ENCODE data around the gene LUC7L. TPM values are rescaled to one million over a fixed set of nuclear protein-coding genes. Genes with fewer than 3 reads are reported as not detected.
A peak's percentile ranks its signal among the peaks of the same experiment; 100 is the strongest.
"Not testable (repeated sequence)": the region's sequence is repeated elsewhere in the genome, so short reads cannot be mapped to it uniquely, and the experiment has no call there.

LUC7L gene
- polyA plus RNA-seq, 1 donor (not counting 4 experiments of a cell fraction or from before 2014, with no cell fraction given), result 31.0 TPM

DNA sequence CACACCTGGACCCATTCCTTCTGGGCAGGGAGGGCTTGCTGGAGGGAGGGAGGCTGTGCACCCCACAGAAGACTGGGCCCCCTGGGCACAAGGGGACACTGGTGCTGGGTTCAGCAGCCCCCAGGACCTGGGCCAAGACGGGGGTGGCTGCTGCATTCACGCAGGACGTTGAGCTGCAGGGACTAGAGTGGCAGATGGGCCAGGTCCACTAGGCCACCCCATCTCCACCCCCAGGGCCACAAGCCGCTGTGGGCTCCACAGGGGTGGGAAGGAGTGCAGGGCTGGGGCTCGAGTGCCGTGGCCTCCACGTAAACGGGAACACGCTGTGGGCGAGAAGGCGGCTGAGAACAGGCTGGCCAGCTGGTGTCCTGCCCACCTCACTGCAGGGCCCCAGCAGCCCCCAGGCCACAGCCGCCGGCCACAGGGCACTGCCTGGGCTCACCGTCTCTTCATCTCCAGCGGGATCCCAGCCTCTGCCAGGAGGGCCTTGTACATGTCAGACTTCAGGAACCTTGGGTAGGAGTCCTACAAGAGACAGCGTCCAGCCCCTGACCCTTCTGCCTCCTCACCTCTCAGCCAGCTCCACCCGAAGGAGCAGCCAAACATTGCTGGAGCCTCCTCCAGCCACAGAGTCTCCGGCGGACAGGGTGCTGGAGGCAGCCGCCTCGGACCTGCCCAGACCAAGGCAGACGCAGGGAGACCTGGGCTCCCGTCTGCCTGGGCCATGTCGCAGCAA lies 40.0 kb upstream of the LUC7L start:
- Histone ChIP-seq H3K4me2 (ENCODE audit: control insufficient read depth, extremely low read depth, insufficient read depth, low read depth, low read length) (no peak overlapping the region), H3K27me3 (ENCODE audit: control insufficient read depth, extremely low read depth, insufficient read depth, low read length) (peaks cover 18% of the 10 kb centered on the region), H3K9me1 (ENCODE audit: control insufficient read depth, extremely low read depth, insufficient read depth, low read length) (no peaks in the 10 kb centered on the region), H3K9me3 (ENCODE audit: control insufficient read depth, low read depth, low read length) (no peaks in the 10 kb centered on the region), H2AFZ (ENCODE audit: control insufficient read depth, low read length) (no peak overlapping the region), H3K9ac (ENCODE audit: control insufficient read depth, extremely low read depth, insufficient read depth, low read length) (no peak overlapping the region), H3K4me1 (ENCODE audit: control insufficient read depth, extremely low read depth, insufficient read depth, low read length) (peaks cover 15% of the 10 kb centered on the region), H3K27ac (ENCODE audit: control insufficient read depth, insufficient read depth, low read length) (no peak overlapping the region), H4K20me1 (ENCODE audit: control insufficient read depth, extremely low read depth, insufficient read depth, low read length) (no peaks in the 10 kb centered on the region), H3K36me3 (ENCODE audit: control insufficient read depth in 2 of 2, extremely low read depth in 1 of 2, insufficient read depth in 2 of 2, low read length in 2 of 2) (no peaks in the 10 kb centered on the region), H3K79me2 (ENCODE audit: control insufficient read depth, insufficient read depth, low read length) (no peaks in the 10 kb centered on the region), H3K4me3 (ENCODE audit: control insufficient read depth in 2 of 3, extremely low read depth in 1 of 3, insufficient read depth in 2 of 3, low read depth in 1 of 3, low read length in 3 of 3) (no peak overlapping the region)
- dilution Hi-C loops (cut with MboI; ENCODE audit: extremely low pct_ligation_motif_present, low sequenced_read_pairs), result no loop called here
- TF ChIP-seq, protein P1, sequence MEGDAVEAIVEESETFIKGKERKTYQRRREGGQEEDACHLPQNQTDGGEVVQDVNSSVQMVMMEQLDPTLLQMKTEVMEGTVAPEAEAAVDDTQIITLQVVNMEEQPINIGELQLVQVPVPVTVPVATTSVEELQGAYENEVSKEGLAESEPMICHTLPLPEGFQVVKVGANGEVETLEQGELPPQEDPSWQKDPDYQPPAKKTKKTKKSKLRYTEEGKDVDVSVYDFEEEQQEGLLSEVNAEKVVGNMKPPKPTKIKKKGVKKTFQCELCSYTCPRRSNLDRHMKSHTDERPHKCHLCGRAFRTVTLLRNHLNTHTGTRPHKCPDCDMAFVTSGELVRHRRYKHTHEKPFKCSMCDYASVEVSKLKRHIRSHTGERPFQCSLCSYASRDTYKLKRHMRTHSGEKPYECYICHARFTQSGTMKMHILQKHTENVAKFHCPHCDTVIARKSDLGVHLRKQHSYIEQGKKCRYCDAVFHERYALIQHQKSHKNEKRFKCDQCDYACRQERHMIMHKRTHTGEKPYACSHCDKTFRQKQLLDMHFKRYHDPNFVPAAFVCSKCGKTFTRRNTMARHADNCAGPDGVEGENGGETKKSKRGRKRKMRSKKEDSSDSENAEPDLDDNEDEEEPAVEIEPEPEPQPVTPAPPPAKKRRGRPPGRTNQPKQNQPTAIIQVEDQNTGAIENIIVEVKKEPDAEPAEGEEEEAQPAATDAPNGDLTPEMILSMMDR (optimal IDR thresholded peaks at IDR 0.05 in 1 of 3, IDR thresholded peaks at IDR 0.05 in 1 of 3, conservative IDR thresholded peaks at IDR 0.05 in 1 of 3; ENCODE audit: extremely low read depth in 1 of 3, insufficient read depth in 2 of 3, low read length in 3 of 3), result no peak
- TF ChIP-seq EZH2 (IDR thresholded peaks at IDR 0.05; ENCODE audit: low read length), result no peak
- no peak for DNase-seq (ENCODE audit: low read depth, low spot score)
- no peak for FAIRE-seq

DNA sequence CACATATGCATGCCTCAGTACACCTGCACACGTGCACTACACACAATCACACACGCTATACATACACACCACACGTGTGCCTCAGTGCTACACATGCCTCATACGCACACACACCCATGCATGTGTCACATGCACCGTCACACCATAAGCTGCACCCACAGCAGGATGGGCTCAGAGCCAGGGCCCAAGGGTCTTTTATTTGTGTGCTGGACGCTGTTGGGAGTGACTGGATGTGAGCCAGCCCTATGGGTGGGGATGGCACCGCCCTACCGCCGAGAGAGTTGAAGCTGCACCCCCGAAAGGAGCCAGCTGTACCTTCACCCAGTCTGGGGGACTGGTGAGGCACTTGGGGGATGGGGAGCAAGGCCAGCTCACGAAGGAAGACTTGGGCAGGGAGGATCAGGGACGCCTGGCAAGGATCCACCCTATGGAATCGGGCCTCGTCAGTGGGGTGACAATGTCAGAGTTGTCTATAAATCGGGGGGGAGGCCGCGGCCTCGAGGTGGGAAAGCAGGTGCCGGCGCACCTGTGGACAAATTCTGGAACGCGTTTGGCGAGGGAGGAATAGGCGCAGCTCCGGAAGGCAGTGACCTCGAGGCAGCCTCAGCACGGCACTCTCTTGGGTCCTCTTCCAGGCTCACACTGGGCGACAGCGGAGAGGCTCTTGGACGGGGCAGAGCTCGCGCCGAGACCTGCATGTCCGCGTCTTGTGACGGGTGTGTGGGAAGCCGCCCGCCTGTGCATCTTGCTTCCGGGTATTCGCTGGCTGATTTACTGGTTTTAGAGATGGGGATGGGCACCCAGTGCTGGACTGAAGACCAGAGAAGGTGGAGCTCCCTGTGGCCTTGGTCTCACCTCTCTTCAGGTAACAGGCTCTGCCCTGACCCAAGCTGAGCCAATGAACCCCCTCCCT lies 39.1 kb upstream of the LUC7L start:
- Histone ChIP-seq H3K27me3 (ENCODE audit: control insufficient read depth, extremely low read depth, insufficient read depth, low read length) (peaks cover 15% of the 10 kb centered on the region), H3K9me1 (ENCODE audit: control insufficient read depth, extremely low read depth, insufficient read depth, low read length) (no peaks in the 10 kb centered on the region), H3K4me1 (ENCODE audit: control insufficient read depth, extremely low read depth, insufficient read depth, low read length) (peaks cover 15% of the 10 kb centered on the region), H3K4me3 (ENCODE audit: control insufficient read depth in 2 of 3, extremely low read depth in 1 of 3, insufficient read depth in 2 of 3, low read depth in 1 of 3, low read length in 3 of 3) (peak overlapping the region in 1 of 3 experiments; percentile 26), H3K4me2 (ENCODE audit: control insufficient read depth, extremely low read depth, insufficient read depth, low read depth, low read length) (no peak overlapping the region), H3K27ac (ENCODE audit: control insufficient read depth, insufficient read depth, low read length) (no peak overlapping the region), H4K20me1 (ENCODE audit: control insufficient read depth, extremely low read depth, insufficient read depth, low read length) (no peaks in the 10 kb centered on the region), H3K9me3 (ENCODE audit: control insufficient read depth, low read depth, low read length) (no peaks in the 10 kb centered on the region), H2AFZ (ENCODE audit: control insufficient read depth, low read length) (peak overlapping the region; percentile 37), H3K9ac (ENCODE audit: control insufficient read depth, extremely low read depth, insufficient read depth, low read length) (no peak overlapping the region), H3K79me2 (ENCODE audit: control insufficient read depth, insufficient read depth, low read length) (no peaks in the 10 kb centered on the region), H3K36me3 (ENCODE audit: control insufficient read depth in 2 of 2, extremely low read depth in 1 of 2, insufficient read depth in 2 of 2, low read length in 2 of 2) (no peaks in the 10 kb centered on the region)
- TF ChIP-seq EZH2 (IDR thresholded peaks at IDR 0.05; ENCODE audit: low read length), result no peak
- TF ChIP-seq, protein P1 (optimal IDR thresholded peaks at IDR 0.05 in 1 of 3, IDR thresholded peaks at IDR 0.05 in 1 of 3, conservative IDR thresholded peaks at IDR 0.05 in 1 of 3; ENCODE audit: extremely low read depth in 1 of 3, insufficient read depth in 2 of 3, low read length in 3 of 3), result no peak
- no peak for DNase-seq (ENCODE audit: low read depth, low spot score)
- no peak for FAIRE-seq
- dilution Hi-C loops (cut with MboI; ENCODE audit: extremely low pct_ligation_motif_present, low sequenced_read_pairs), result no loop called here

DNA sequence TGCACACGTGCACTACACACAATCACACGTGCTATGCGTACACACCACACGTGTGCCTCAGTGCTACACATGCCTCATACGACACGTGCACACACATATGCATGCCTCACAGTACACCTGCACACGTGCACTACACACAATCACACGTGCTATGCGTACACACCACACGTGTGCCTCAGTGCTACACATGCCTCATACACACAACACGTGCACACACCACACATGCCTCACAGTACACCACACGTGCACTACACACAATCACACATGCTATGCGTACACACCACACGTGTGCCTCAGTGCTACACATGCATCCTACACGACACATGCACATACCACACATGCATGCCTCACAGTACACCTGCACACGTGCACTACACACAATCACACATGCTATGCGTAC lies 38.3 kb upstream of the LUC7L start:
- H4K20me1 ChIP-seq (ENCODE audit: control insufficient read depth, extremely low read depth, insufficient read depth, low read length); DNase-seq (ENCODE audit: low read depth, low spot score); H3K79me2 ChIP-seq (ENCODE audit: control insufficient read depth, insufficient read depth, low read length); H2AFZ ChIP-seq (ENCODE audit: control insufficient read depth, low read length); H3K4me3 ChIP-seq (ENCODE audit: control insufficient read depth in 2 of 3, extremely low read depth in 1 of 3, insufficient read depth in 2 of 3, low read depth in 1 of 3, low read length in 3 of 3); H3K36me3 ChIP-seq (ENCODE audit: control insufficient read depth in 2 of 2, extremely low read depth in 1 of 2, insufficient read depth in 2 of 2, low read length in 2 of 2); H3K9ac ChIP-seq (ENCODE audit: control insufficient read depth, extremely low read depth, insufficient read depth, low read length); dilution Hi-C loops (cut with MboI; ENCODE audit: extremely low pct_ligation_motif_present, low sequenced_read_pairs); H3K9me1 ChIP-seq (ENCODE audit: control insufficient read depth, extremely low read depth, insufficient read depth, low read length); H3K27ac ChIP-seq (ENCODE audit: control insufficient read depth, insufficient read depth, low read length); H3K9me3 ChIP-seq (ENCODE audit: control insufficient read depth, low read depth, low read length); H3K4me2 ChIP-seq (ENCODE audit: control insufficient read depth, extremely low read depth, insufficient read depth, low read depth, low read length): not testable (repeated sequence)
- H3K4me1 ChIP-seq (ENCODE audit: control insufficient read depth, extremely low read depth, insufficient read depth, low read length), result peaks cover 15% of the 10 kb centered on the region
- peak; percentile 86 for FAIRE-seq
- peaks cover 15% of the 10 kb centered on the region for H3K27me3 ChIP-seq (ENCODE audit: control insufficient read depth, extremely low read depth, insufficient read depth, low read length)

Data from keratinocyte (primary cell).